Neural progenitor cell (in vitro differentiated cells): Measurements from ENCODE around the gene MEF2B. TPM values are rescaled to one million over a fixed set of nuclear protein-coding genes. Genes with fewer than 3 reads are reported as not detected.

Experiments used
- DNase-seq: peaks from one replicate; pipeline ENCODE4 v3.0.0-alpha.2; 2016; ENCODE audit warnings: low spot score
- H2AFZ ChIP-seq: fragments of 200-600 bp; sonication (generic); replicated peaks from 2 replicates; pipeline ENCODE4 v1.6.1; 2016; ENCODE audit warnings: antibody characterized with exemption
- H3F3A ChIP-seq: fragments of 200-600 bp; sonication (generic); 2 replicates; pipeline ENCODE4 v1.6.1; 2016; ENCODE audit warnings: antibody characterized with exemption, low read depth
- H3K27ac ChIP-seq: fragments of 200-600 bp; sonication (generic); 2 replicates; pipeline ENCODE4 v1.5.1; 2016; ENCODE audit warnings: mild to moderate bottlenecking
- H3K27me3 ChIP-seq: fragments of 200-600 bp; sonication (generic); 2 replicates; pipeline ENCODE4 v1.6.1; 2016; ENCODE audit warnings: mild to moderate bottlenecking, moderate library complexity
- H3K36me3 ChIP-seq: fragments of 200-600 bp; sonication (generic); 2 replicates; pipeline ENCODE4 v1.5.1; 2016
- H3K4me1 ChIP-seq: fragments of 200-600 bp; sonication (generic); 2 replicates; pipeline ENCODE4 v1.6.1; 2016; ENCODE audit warnings: mixed run types
- H3K4me2 ChIP-seq: fragments of 200-600 bp; sonication (generic); 2 replicates; pipeline ENCODE4 v1.6.1; 2016
- H3K4me3 ChIP-seq: fragments of 200-600 bp; sonication (generic); 2 replicates; pipeline ENCODE4 v1.5.1; 2016
- H3K79me2 ChIP-seq: fragments of 200-600 bp; sonication (generic); 2 replicates; pipeline ENCODE4 v1.6.1; 2016; ENCODE audit warnings: low read depth
- H3K9ac ChIP-seq: fragments of 200-600 bp; sonication (generic); 2 replicates; pipeline ENCODE4 v1.6.1; 2016
- H3K9me3 ChIP-seq: fragments of 200-600 bp; sonication (generic); 2 replicates; pipeline ENCODE4 v1.5.1; 2016; ENCODE audit warnings: low read depth
- H4K20me1 ChIP-seq: fragments of 200-600 bp; sonication (generic); 2 replicates; pipeline ENCODE4 v1.6.1; 2016; ENCODE audit warnings: low read depth
- H3K27ac Mint-ChIP-seq: 3 replicates; pipeline ENCODE4 v1.8.0; 2021; ENCODE audit warnings: mixed read lengths
- H3K27me3 Mint-ChIP-seq: 2 replicates; pipeline ENCODE4 v1.8.0; 2022; ENCODE audit warnings: low read depth, mild to moderate bottlenecking, inconsistent platforms, moderate library complexity, mixed read lengths; ENCODE audit not compliant: insufficient read depth
- H3K36me3 Mint-ChIP-seq: 3 replicates; pipeline ENCODE4 v1.8.0; 2021; ENCODE audit warnings: mixed read lengths
- H3K4me1 Mint-ChIP-seq: 3 replicates; pipeline ENCODE4 v1.8.0; 2021; ENCODE audit warnings: mixed read lengths
- H3K4me3 Mint-ChIP-seq: 3 replicates; pipeline ENCODE4 v1.8.0; 2021; ENCODE audit warnings: mild to moderate bottlenecking, moderate library complexity, mixed read lengths
- H3K9me3 Mint-ChIP-seq: 3 replicates; pipeline ENCODE4 v1.8.0; 2020; ENCODE audit warnings: mixed read lengths
- EZH2 ChIP-seq: fragments of 200-600 bp; sonication (generic); IDR thresholded peaks from 2 replicates; pipeline ENCODE4 v1.6.1; 2017; ENCODE audit warnings: antibody characterized with exemption, mild to moderate bottlenecking, moderate library complexity
- EZH2phosphoT487 ChIP-seq: fragments of 200-600 bp; sonication (generic); IDR thresholded peaks from 2 replicates; pipeline ENCODE4 v1.6.1; 2017; ENCODE audit warnings: antibody characterized with exemption
- total RNA-seq: library from RNA; depleted of rRNA; stranded (reverse); fragments of >200 nt; gene quantifications from 2 replicates; pipeline ENCODE4 v1.2.3, GENCODE V29; 2015; ENCODE audit warnings: low replicate concordance
- TF ChIP-seq, protein P1 (sequence below): fragments of 200-600 bp; sonication (generic); IDR thresholded peaks from 2 replicates; pipeline ENCODE4 v1.5.1; 2017; ENCODE audit warnings: antibody characterized with exemption, mild to moderate bottlenecking

MEF2B gene
- total RNA-seq, 1 donor from 2014 or later, result not detected

DNA sequence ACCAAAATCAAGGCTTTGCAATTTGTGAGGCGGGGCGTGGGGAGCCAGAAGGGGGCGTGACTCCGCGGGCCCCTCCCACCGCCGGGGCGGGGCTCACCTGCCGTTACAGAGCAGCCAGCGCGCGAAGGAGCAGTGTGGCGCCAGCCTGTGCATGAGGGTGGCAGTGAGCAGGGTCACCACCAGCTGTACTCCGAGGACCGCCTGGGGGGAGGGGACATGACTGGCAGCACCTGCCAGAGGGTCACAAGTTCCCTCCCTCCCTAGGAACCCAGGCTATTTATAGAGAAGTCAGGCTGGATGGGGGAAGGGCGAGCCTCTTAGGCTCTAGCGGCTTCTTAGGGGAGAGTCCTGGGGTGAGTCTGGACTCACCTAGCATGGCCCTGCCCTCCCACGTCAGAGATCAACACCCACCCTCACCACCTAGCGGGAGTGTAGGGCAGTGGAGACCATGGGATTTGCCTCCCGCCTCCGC lies 35.3 kb downstream of the MEF2B start:
- TF ChIP-seq EZH2phosphoT487 (no peak), EZH2 (no peak)
- TF ChIP-seq, protein P1, sequence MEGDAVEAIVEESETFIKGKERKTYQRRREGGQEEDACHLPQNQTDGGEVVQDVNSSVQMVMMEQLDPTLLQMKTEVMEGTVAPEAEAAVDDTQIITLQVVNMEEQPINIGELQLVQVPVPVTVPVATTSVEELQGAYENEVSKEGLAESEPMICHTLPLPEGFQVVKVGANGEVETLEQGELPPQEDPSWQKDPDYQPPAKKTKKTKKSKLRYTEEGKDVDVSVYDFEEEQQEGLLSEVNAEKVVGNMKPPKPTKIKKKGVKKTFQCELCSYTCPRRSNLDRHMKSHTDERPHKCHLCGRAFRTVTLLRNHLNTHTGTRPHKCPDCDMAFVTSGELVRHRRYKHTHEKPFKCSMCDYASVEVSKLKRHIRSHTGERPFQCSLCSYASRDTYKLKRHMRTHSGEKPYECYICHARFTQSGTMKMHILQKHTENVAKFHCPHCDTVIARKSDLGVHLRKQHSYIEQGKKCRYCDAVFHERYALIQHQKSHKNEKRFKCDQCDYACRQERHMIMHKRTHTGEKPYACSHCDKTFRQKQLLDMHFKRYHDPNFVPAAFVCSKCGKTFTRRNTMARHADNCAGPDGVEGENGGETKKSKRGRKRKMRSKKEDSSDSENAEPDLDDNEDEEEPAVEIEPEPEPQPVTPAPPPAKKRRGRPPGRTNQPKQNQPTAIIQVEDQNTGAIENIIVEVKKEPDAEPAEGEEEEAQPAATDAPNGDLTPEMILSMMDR, result no peak
- Histone ChIP-seq H2AFZ (no peak overlapping the region), H3K9me3 (no peaks in the 10 kb centered on the region), H3K79me2 (peaks cover 6% of the 10 kb centered on the region), H3F3A (peaks cover 6% of the 10 kb centered on the region), H3K4me2 (peak overlapping the region; percentile 51), H3K4me1 (peaks cover 6% of the 10 kb centered on the region), H3K27me3 (peaks cover 8% of the 10 kb centered on the region), H3K27ac (no peak overlapping the region), H3K9ac (no peak overlapping the region), H3K36me3 (no peaks in the 10 kb centered on the region), H4K20me1 (peaks cover 4% of the 10 kb centered on the region), H3K4me3 (no peak overlapping the region)
- peak; percentile 55 for DNase-seq
- peaks cover 11% of the 10 kb centered on the region for H3K36me3 Mint-ChIP-seq
- H3K4me3 Mint-ChIP-seq, result no peak overlapping the region
- H3K4me1 Mint-ChIP-seq, result peaks cover 15% of the 10 kb centered on the region
- H3K27ac Mint-ChIP-seq, result no peak overlapping the region
- peaks cover 3% of the 10 kb centered on the region for H3K9me3 Mint-ChIP-seq
- peaks cover 9% of the 10 kb centered on the region for H3K27me3 Mint-ChIP-seq

DNA sequence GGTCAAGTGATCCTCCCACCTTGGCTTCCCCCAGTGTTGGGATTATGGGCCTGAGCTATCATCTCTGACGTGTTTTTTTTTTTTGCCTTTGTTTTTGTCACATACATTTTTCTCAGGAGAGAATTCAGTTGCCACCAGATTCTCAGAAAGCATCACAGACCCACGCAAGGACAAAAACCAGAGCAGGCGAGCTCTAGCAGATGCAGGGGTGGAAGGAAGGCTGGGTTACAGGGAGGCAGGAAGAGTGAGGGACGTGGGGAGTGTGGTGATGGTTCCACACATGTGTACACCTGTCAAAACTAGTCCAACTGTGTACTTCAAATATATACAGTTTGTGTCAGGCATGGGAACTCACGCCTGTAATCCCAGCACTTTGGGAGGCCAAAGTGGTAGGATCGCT lies 36.1 kb downstream of the MEF2B start:
- Mint-ChIP-seq H3K27me3 (peaks cover 9% of the 10 kb centered on the region), H3K4me3 (no peak overlapping the region), H3K27ac (no peak overlapping the region), H3K36me3 (peaks cover 15% of the 10 kb centered on the region), H3K9me3 (peaks cover 3% of the 10 kb centered on the region), H3K4me1 (peaks cover 15% of the 10 kb centered on the region)
- Histone ChIP-seq H3K27me3 (peaks cover 8% of the 10 kb centered on the region), H2AFZ (no peak overlapping the region), H3K9ac (no peak overlapping the region), H3K4me3 (no peak overlapping the region), H3K9me3 (no peaks in the 10 kb centered on the region), H3K27ac (no peak overlapping the region), H3K79me2 (peaks cover 6% of the 10 kb centered on the region), H3K4me1 (peaks cover 6% of the 10 kb centered on the region), H3K4me2 (no peak overlapping the region), H4K20me1 (peaks cover 4% of the 10 kb centered on the region), H3K36me3 (no peaks in the 10 kb centered on the region), H3F3A (peaks cover 4% of the 10 kb centered on the region)
- DNase-seq, result no peak
- TF ChIP-seq, protein P1, result no peak
- TF ChIP-seq EZH2phosphoT487 (no peak), EZH2 (no peak)

DNA sequence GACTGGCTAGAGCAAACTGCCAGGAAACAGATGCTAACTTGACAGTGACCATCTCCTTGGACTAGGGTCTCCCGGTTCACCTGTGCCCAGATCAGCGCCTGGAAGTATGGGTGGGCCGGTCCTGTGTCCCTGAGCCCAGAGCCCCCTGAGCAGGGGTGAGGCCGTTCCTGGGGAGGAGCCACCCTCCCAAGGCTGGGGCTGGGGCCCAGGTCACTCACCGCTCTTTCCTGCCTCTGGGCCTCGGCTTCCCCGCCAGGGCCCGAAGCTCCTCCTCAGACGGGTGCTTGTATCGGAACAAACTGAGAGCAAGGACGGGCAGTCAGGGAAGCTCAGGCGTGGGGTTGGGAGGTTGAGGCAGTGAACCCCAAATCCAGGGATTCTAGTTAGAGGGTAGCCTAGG lies 37.2 kb downstream of the MEF2B start:
- H3K9me3 ChIP-seq, result no peaks in the 10 kb centered on the region
- TF ChIP-seq EZH2phosphoT487, result no peak
- TF ChIP-seq, protein P1, result no peak
- no peak for TF ChIP-seq EZH2
- peaks cover 6% of the 10 kb centered on the region for H3K79me2 ChIP-seq
- no peak for DNase-seq
- peaks cover 6% of the 10 kb centered on the region for H3K4me1 ChIP-seq
- no peaks in the 10 kb centered on the region for H3F3A ChIP-seq
- H3K27ac Mint-ChIP-seq, result no peak overlapping the region
- H4K20me1 ChIP-seq, result no peaks in the 10 kb centered on the region
- H2AFZ ChIP-seq, result no peak overlapping the region
- peaks cover 5% of the 10 kb centered on the region for H3K9me3 Mint-ChIP-seq
- H3K36me3 ChIP-seq, result no peaks in the 10 kb centered on the region
- peaks cover 19% of the 10 kb centered on the region for H3K36me3 Mint-ChIP-seq
- no peak overlapping the region for H3K9ac ChIP-seq
- peaks cover 8% of the 10 kb centered on the region for H3K27me3 ChIP-seq
- no peak overlapping the region for H3K4me2 ChIP-seq
- H3K4me3 Mint-ChIP-seq, result no peak overlapping the region
- peaks cover 12% of the 10 kb centered on the region for H3K4me1 Mint-ChIP-seq
- H3K27ac ChIP-seq, result no peak overlapping the region
- H3K27me3 Mint-ChIP-seq, result peaks cover 9% of the 10 kb centered on the region
- no peak overlapping the region for H3K4me3 ChIP-seq
